Neural cell (in vitro differentiated cells): ENCODE data around the gene R3HDM4. TPM values are rescaled to one million over a fixed set of nuclear protein-coding genes. Genes with fewer than 3 reads are reported as not detected.

Experiments used
- H2AFZ ChIP-seq: fragments of 200-600, 300-800 bp; sonication (generic), shearing (Covaris generic); 2 replicates; pipeline ENCODE4 v1.6.0; 2014; ENCODE audit warnings: low read depth, mild to moderate bottlenecking, antibody characterized with exemption, low read length, moderate library complexity
- H3F3A ChIP-seq: fragments of 200-600 bp; shearing (Covaris generic); 2 replicates; pipeline ENCODE4 v1.6.1; 2016; ENCODE audit warnings: mild to moderate bottlenecking, moderate library complexity, mixed read lengths, antibody characterized with exemption, low read length; ENCODE audit not compliant: insufficient read depth, poor library complexity, severe bottlenecking
- H3K27ac ChIP-seq: fragments of 200-600, 300-800 bp; sonication (generic), shearing (Covaris generic); 2 replicates; pipeline ENCODE4 v1.5.1; 2014; ENCODE audit warnings: mild to moderate bottlenecking, low read length, moderate library complexity
- H3K27me3 ChIP-seq: fragments of 300-800, 200-600 bp; sonication (generic), shearing (Covaris generic); 2 replicates; pipeline ENCODE4 v1.6.0; 2014; ENCODE audit warnings: mild to moderate bottlenecking, low read depth, low read length, moderate library complexity; ENCODE audit not compliant: insufficient read depth
- H3K36me3 ChIP-seq: fragments of 300-800, 200-600 bp; sonication (generic), shearing (Covaris generic); 2 replicates; pipeline ENCODE4 v1.5.1; 2014; ENCODE audit warnings: mild to moderate bottlenecking, antibody characterized with exemption, low read length, moderate library complexity; ENCODE audit not compliant: insufficient read depth
- H3K4me2 ChIP-seq: fragments of 300-800, 200-600 bp; sonication (generic), shearing (Covaris generic); 2 replicates; pipeline ENCODE4 v1.6.0; 2014; ENCODE audit warnings: mild to moderate bottlenecking, low read length
- H3K4me3 ChIP-seq: fragments of 300-800, 200-600 bp; sonication (generic), shearing (Covaris generic); 2 replicates; pipeline ENCODE4 v1.5.1; 2014; ENCODE audit warnings: mild to moderate bottlenecking, low read length, moderate library complexity
- H3K79me2 ChIP-seq: fragments of 200-600 bp; shearing (Covaris generic); replicated peaks from 2 replicates; pipeline ENCODE4 v1.6.0; 2014; ENCODE audit warnings: mild to moderate bottlenecking, low read length, moderate library complexity; ENCODE audit not compliant: insufficient read depth
- H3K9ac ChIP-seq: fragments of 300-800, 200-600 bp; sonication (generic), shearing (Covaris generic); 2 replicates; pipeline ENCODE4 v1.6.1; 2016; ENCODE audit warnings: mild to moderate bottlenecking, low read length, mixed read lengths
- H3K9me2 ChIP-seq: fragments of 200-600 bp; shearing (Covaris generic); 2 replicates; pipeline ENCODE4 v1.6.1; 2016; ENCODE audit warnings: mild to moderate bottlenecking, low read length, mixed read lengths; ENCODE audit not compliant: insufficient read depth
- H3K9me3 ChIP-seq: fragments of 200-600, 300-800 bp; sonication (generic), shearing (Covaris generic); 2 replicates; pipeline ENCODE4 v1.6.1; 2016; ENCODE audit warnings: mild to moderate bottlenecking, mixed run types, low read length, moderate library complexity, mixed read lengths
- H4K20me1 ChIP-seq: fragments of 200-600 bp; shearing (Covaris generic); 2 replicates; pipeline ENCODE4 v1.6.1; 2016; ENCODE audit warnings: mild to moderate bottlenecking, mixed run types; ENCODE audit not compliant: insufficient read depth
- EP300 ChIP-seq: fragments of 450-650 bp; conservative IDR thresholded peaks from 2 replicates; pipeline ENCODE4 v1.6.1; 2014; ENCODE audit warnings: antibody characterized with exemption, mild to moderate bottlenecking, moderate library complexity; ENCODE audit not compliant: poor library complexity, severe bottlenecking
- EZH2 ChIP-seq: fragments of 200-600, 300-800 bp; shearing (Covaris generic), sonication (generic); IDR thresholded peaks from 2 replicates; pipeline ENCODE4 v1.6.1; 2014; ENCODE audit warnings: antibody characterized with exemption, low read length, borderline replicate concordance, mild to moderate bottlenecking; ENCODE audit not compliant: insufficient read depth, poor library complexity, severe bottlenecking
- MXI1 ChIP-seq: fragments of 450-650 bp; conservative IDR thresholded peaks from 2 replicates; pipeline ENCODE4 v1.6.1; 2014; ENCODE audit warnings: antibody characterized with exemption, mild to moderate bottlenecking; ENCODE audit not compliant: poor library complexity, severe bottlenecking
- POLR2AphosphoS5 ChIP-seq: IDR thresholded peaks from 2 replicates; pipeline ENCODE4 v1.6.1; 2012
- RAD21 ChIP-seq: fragments of 450-650 bp; conservative IDR thresholded peaks from 2 replicates; pipeline ENCODE4 v1.6.1; 2014; ENCODE audit warnings: antibody characterized with exemption, mild to moderate bottlenecking, moderate library complexity
- SMC3 ChIP-seq: fragments of 450-650 bp; conservative IDR thresholded peaks from 2 replicates; pipeline ENCODE4 v1.6.1; 2014; ENCODE audit warnings: antibody characterized with exemption, mild to moderate bottlenecking, moderate library complexity; ENCODE audit not compliant: poor library complexity
- TAF1 ChIP-seq: IDR thresholded peaks from 2 replicates; pipeline ENCODE4 v1.6.1; 2012; ENCODE audit warnings: low read depth
- polyA plus RNA-seq: library from polyadenylated mRNA; depleted of rRNA; stranded (reverse); fragments of >200 nt; gene quantifications from 2 replicates; pipeline ENCODE4 v1.2.3, GENCODE V29; 2014
- TF ChIP-seq, protein P1 (sequence below): fragments of 450-650 bp; IDR thresholded peaks from 2 replicates; pipeline ENCODE4 v1.5.1; 2014; ENCODE audit warnings: antibody characterized with exemption, mild to moderate bottlenecking, moderate library complexity; ENCODE audit not compliant: poor library complexity, severe bottlenecking
- TF ChIP-seq, protein P2 (sequence below): IDR thresholded peaks from 2 replicates; pipeline ENCODE4 v1.6.1; 2012; ENCODE audit warnings: borderline replicate concordance

R3HDM4 gene
- polyA plus RNA-seq, 1 donor from 2014 or later = 51.2 TPM

DNA sequence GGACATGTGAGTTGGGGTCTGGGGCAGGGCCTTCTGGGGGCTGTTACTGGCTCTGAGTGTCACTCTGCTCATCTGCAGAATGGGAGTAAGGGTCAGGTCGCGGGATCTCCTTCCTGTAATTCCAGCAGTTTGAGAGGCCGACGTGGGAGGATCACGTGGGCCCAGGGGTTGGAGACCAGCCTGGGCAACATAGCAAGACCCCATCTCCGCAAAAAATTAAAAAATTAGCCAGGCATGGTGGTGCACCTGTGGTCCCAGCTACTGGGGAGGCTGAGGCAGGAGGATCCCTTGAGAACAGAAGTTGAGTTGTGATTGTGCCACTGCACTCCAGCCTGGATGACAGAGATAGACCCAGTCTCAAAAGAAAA, 16.9 kb upstream of the R3HDM4 start:
- TF ChIP-seq TAF1 = no peak
- no peak for TF ChIP-seq EP300
- TF ChIP-seq EZH2 = no peak
- TF ChIP-seq, protein P1, sequence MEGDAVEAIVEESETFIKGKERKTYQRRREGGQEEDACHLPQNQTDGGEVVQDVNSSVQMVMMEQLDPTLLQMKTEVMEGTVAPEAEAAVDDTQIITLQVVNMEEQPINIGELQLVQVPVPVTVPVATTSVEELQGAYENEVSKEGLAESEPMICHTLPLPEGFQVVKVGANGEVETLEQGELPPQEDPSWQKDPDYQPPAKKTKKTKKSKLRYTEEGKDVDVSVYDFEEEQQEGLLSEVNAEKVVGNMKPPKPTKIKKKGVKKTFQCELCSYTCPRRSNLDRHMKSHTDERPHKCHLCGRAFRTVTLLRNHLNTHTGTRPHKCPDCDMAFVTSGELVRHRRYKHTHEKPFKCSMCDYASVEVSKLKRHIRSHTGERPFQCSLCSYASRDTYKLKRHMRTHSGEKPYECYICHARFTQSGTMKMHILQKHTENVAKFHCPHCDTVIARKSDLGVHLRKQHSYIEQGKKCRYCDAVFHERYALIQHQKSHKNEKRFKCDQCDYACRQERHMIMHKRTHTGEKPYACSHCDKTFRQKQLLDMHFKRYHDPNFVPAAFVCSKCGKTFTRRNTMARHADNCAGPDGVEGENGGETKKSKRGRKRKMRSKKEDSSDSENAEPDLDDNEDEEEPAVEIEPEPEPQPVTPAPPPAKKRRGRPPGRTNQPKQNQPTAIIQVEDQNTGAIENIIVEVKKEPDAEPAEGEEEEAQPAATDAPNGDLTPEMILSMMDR = no peak
- Histone ChIP-seq H3K27me3 (no peaks in the 10 kb centered on the region), H3K9ac (no peak overlapping the region), H3F3A (no peaks in the 10 kb centered on the region), H3K79me2 (peaks cover 11% of the 10 kb centered on the region), H3K4me3 (no peak overlapping the region), H3K27ac (no peak overlapping the region), H3K4me2 (no peak overlapping the region), H3K9me3 (no peaks in the 10 kb centered on the region), H4K20me1 (no peaks in the 10 kb centered on the region), H2AFZ (no peak overlapping the region), H3K9me2 (no peaks in the 10 kb centered on the region), H3K36me3 (no peaks in the 10 kb centered on the region)

DNA sequence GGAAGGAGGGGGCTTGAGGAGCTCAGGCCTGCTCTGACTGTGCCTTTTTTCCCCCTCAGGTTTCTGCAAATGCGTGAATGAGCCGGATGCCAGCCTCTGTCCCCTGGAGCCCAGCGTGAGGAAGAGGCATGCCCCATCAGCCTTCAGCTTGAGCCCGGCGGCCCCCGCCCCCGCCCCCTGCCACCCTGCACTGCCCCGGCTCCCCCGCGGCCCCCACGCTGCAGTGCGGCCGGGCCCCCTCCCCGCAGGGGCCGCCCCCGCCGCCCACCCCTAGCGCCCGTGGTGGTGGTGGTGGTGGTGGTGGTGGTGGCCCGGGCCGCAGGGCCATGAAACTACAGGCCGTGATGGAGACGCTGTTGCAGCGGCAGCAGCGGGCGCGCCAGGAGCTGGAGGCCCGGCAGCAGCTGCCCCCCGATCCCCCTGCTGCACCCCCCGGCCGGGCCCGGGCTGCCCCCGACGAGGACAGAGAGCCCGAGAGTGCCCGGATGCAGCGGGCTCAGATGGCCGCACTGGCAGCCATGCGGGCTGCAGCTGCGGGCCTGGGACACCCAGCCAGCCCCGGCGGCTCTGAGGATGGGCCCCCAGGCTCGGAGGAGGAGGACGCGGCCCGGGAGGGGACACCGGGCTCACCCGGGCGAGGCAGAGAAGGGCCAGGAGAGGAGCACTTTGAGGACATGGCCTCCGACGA, 16.3 kb upstream of the R3HDM4 start:
- H3K36me3 ChIP-seq = no peaks in the 10 kb centered on the region
- no peak overlapping the region for H2AFZ ChIP-seq
- no peak overlapping the region for H3K9ac ChIP-seq
- no peaks in the 10 kb centered on the region for H3K9me2 ChIP-seq
- H3K27me3 ChIP-seq = no peaks in the 10 kb centered on the region
- H4K20me1 ChIP-seq = no peaks in the 10 kb centered on the region
- no peak overlapping the region for H3K4me3 ChIP-seq
- TF ChIP-seq TAF1 = no peak
- TF ChIP-seq, protein P1 = no peak
- no peak for TF ChIP-seq RAD21
- no peak for TF ChIP-seq MXI1
- TF ChIP-seq EZH2 = no peak
- no peaks in the 10 kb centered on the region for H3F3A ChIP-seq
- H3K79me2 ChIP-seq = peaks cover 11% of the 10 kb centered on the region
- H3K27ac ChIP-seq = no peak overlapping the region
- no peaks in the 10 kb centered on the region for H3K9me3 ChIP-seq
- no peak overlapping the region for H3K4me2 ChIP-seq

DNA sequence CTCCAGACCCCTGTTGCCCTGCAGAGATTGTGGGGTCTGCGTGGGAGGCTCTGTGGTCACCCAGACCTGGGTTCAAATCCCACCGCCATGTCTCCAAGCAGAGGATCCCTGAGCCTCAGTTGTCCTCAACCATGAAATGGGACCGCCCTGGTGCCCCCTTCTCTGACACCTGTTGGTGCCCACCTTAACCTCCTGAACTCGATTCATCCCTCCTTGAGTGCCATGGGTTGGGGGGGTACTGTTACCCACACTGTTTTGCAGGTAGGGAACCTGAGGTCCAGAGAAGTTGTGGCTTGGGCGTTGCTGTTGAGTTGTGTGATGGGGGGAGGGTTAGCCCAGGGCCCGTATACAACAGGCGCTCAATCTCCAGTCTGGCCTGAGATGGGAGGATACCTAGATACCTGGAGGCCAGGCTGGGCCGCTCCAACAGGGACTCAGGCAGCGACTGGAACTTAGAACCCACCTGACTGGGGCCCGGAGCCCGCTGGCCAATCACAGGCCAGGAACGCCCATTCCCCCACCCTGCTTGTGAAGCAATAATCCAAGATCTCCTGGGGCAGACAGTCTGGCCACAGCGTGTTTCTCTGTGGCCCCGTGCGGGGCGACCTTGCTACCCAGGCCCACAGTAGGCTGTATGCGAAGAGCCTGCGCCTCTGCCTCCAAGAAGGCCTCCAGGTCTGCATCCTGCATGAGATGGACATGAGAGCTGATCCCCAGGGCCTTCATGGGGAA, 15.6 kb upstream of the R3HDM4 start:
- Histone ChIP-seq H3K36me3 (no peaks in the 10 kb centered on the region), H3K79me2 (peaks cover 11% of the 10 kb centered on the region), H3K27ac (no peak overlapping the region), H4K20me1 (no peaks in the 10 kb centered on the region), H3K9me3 (no peaks in the 10 kb centered on the region), H2AFZ (no peak overlapping the region), H3K4me2 (no peak overlapping the region), H3K27me3 (no peaks in the 10 kb centered on the region), H3K9ac (no peak overlapping the region), H3K9me2 (no peaks in the 10 kb centered on the region), H3K4me3 (no peak overlapping the region), H3F3A (no peaks in the 10 kb centered on the region)
- TF ChIP-seq MXI1 (no peak), RAD21 (no peak), TAF1 (no peak), EP300 (no peak), EZH2 (no peak), POLR2AphosphoS5 (no peak), SMC3 (no peak)
- TF ChIP-seq, protein P2, sequence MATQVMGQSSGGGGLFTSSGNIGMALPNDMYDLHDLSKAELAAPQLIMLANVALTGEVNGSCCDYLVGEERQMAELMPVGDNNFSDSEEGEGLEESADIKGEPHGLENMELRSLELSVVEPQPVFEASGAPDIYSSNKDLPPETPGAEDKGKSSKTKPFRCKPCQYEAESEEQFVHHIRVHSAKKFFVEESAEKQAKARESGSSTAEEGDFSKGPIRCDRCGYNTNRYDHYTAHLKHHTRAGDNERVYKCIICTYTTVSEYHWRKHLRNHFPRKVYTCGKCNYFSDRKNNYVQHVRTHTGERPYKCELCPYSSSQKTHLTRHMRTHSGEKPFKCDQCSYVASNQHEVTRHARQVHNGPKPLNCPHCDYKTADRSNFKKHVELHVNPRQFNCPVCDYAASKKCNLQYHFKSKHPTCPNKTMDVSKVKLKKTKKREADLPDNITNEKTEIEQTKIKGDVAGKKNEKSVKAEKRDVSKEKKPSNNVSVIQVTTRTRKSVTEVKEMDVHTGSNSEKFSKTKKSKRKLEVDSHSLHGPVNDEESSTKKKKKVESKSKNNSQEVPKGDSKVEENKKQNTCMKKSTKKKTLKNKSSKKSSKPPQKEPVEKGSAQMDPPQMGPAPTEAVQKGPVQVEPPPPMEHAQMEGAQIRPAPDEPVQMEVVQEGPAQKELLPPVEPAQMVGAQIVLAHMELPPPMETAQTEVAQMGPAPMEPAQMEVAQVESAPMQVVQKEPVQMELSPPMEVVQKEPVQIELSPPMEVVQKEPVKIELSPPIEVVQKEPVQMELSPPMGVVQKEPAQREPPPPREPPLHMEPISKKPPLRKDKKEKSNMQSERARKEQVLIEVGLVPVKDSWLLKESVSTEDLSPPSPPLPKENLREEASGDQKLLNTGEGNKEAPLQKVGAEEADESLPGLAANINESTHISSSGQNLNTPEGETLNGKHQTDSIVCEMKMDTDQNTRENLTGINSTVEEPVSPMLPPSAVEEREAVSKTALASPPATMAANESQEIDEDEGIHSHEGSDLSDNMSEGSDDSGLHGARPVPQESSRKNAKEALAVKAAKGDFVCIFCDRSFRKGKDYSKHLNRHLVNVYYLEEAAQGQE = no peak
- TF ChIP-seq, protein P1 = no peak
